Measurements from ENCODE around the gene SRSF12.
A peak's percentile ranks its signal among the peaks of the same experiment; 100 is the strongest.

SRSF12 gene

DNA sequence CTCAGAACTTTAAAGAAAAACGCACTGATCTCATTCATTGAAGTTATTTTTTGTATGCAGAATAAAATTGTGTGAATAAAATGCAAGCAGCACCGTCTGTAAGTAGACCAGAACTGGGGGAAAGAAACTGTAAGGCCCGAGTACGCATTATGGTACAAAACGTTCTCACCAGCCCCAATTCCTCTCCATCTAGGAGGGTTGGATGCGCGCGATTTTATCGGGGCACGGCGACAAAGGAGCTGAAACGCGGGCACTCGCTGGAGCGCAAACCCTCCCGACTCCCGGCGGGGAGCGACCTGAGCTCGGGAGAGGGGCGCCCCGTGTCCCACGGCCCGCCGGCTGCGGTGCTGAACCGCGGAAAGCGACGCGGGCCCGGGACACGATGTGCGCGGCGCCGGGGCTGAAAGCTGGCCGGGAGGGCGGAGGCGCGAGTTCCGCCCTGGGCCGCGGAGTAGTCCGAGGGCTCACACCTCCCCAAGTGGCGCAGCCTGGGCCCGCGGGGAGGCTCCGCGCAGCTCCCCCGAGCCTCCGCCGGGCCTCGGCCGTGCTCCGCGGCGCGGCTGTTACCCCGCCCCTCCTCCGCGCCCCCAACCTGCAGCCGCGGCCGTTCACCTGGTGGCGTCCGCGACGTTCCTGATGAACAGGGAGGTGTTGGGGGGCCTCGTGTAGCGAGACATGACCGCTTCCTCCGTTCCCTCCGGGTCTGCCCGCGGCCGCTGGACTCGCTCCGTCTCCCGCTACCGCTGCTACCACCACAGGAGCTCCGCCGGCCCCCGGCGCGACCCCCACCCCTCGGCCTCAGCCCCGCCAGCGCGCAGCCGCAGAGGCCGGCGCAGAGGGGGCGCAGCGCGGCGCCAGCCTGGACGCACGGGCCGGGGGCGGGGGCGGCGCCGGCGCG lies at the start of gene SRSF12:
Gene SRSF12, minus strand, starts transcription at position 861 of the 898 bp plus-strand sequence. Its CDS starts 184 bp downstream, at position 677.
- DNase-seq: peak; percentile 71

DNA sequence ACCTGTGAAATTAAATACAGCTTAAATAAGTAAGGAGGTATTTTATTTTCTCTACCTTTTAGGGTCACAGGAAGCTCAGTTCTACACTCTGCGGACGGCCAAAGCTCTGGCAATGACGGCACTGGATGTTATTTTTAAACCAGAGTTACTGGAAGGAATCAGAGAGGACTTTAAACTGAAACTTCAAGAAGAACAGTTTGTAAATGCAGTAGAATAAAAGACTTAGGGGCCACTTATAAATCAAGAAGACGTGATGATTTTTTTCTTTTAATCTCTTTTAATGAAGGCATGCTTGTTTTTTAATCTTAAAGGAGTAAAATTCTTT lies 44.1 kb upstream of the SRSF12 start:
- DNase-seq: no peak

DNA sequence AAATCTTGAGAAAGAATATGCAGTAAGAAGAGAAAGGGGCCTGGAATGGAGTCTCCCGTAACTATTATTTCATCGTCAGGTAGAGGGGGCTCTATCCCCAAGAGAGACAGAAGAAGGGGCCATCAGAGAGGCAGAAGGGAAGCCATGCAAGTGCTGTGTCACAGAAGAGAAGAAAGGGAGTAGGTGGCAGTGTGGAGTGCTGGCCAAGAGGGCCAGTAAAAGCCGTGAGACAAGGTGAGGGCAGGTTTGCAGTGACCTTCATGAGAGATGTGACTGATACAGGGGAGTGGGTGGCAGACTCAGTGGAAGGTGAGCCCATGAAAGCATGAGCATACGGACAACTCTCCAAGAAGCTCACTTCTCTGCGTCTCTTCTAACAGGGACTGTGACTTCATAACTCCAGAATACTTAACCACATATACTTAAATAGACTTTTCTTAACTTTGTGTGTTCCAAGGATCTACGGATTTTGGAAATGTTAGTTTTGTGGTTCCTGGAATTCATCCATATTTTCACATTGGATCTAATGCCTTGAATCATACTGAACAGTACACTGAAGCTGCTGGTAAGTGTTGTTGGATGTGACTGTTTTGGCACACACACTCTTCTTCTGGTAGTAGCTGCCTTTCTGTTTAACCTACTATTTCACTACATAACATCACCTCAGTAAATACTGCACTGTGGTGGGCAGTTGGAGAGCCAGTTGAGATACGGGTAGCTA lies 43.6 kb upstream of the SRSF12 start:
- DNase-seq: no peak

DNA sequence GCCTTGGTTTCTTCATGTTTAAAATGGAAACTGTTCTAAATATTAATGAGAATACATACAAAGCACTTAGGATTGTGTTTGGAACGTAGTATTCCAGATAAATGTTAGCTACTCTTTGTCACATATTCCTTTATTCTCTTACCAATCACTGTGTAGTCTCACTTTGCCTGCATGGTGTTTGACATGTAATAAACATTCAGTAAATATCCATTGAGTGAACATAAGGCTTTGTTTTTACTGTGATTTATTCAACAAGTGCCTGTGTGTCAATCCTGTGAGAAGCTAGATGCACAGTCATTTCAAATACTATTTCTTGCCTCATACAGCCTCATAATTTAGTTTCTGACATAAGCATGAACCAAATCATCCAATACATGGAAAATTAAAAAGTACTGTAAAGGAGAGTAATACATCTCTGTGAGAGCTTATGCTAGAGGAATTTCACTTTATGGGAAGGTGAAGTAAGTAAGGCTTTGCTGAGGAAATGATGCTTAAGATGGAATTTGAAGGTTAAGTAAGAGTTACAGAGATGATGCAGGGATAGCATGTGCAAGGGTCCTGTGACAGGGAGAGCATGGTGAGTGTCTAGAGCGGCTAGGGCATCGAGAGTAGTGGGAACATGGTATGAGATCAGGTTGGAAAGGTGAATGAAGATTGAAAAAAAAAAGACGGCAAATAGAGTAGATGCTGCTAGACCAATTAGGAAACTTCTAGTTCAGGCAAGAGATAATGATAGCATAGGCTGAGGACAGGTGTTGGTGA lies 42.6 kb upstream of the SRSF12 start:
- no peak for DNase-seq

DNA sequence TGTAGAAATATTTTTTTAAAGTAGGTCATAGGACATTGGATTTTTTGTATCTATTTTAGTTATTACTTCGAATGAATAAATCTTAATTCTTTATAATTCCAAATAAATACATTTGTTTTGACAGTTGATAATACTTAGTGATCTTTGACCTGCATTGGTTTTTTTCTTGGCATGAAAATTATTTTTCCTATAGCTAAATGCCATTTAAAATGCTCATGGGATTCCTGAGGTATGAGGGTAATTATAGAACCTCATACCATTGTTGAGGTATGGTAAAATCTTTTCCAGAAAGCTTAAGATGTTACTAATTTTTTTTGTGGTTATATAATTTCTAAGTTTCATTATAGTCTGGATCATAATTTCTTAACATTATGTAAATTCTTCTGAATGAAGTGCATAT lies 36.3 kb upstream of the SRSF12 start:
- DNase-seq: no peak

DNA sequence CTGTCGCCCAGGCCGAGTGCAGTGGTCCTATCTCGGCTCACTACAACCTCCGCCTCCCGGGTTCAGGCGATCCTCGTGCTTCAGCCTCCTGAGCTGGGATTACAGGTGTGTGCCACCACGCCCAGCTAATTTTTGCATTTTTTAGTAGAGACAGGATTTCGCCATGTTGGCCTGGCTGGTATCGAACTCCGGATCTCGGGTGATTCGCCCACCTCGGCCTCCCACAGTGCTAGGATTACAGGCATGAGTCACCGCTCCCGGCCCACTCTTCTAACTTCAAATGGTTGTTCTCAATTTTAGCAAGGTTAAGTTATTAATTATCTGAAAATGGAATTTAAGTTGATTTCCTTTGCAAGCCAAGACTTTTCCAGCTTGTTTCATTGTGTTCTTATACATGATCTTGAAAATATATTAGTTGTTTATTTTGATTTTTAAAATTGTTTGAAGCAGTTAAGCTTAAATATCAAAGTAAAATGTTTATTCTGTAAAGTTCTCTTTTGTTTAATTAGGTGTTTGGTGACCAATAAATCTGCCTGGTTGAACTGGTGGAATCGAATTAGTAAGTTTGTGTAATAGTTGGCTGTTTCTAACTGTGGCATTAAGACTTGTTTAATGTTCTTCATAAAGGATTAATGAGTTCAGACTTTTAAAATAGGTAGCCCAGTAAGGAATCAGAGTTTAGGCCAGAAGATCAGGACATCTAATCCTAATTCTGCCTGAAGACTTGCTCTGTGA lies 30.3 kb upstream of the SRSF12 start:
- DNase-seq: peak; percentile 57

DNA sequence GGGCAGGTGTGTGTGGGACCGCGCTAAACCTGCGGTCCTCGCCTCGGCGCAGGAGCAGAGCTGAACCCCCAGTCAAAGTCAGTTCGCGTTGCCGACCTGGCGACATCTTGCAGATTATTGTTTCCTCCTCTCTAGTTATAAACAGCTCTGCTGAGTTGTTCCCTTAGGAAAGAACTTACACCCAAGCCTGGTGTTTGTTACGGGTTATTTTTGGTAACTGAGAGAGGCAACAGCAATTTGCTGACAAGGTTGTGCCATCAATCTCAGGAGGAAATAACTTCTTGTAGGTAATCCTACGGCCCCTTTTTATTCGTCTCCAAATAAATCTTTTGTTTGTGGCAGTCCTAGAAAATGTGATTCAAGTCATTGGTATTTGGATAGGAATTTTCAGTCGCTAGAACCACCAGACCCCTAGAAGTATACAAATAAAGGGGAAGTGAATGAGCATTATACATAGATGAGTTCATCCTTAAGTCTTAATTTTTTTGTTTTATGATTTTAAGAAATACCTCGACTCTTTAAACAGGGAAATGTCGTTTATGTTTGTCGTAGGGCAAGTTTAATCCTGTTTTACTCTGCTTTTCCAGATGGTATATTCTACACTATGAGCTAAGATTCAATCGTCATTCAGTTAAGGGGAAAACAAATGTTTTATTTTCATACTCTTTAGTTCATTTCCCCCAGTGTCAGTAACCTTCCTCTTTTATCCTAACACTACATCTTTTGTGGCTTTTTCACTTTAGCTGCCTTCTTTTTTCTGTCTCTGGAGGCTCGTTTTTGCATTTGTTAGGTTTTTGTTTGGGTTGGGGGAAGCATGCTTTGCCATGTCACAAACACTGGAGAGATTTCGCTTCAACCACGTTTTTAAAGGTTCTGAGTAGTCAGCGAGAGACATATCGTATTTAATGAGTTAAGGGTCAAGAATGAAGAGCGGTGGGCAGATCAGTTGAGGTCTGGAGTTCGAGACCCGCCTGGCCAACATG lies 29.1 kb upstream of the SRSF12 start:
- DNase-seq: peak; percentile 59

DNA sequence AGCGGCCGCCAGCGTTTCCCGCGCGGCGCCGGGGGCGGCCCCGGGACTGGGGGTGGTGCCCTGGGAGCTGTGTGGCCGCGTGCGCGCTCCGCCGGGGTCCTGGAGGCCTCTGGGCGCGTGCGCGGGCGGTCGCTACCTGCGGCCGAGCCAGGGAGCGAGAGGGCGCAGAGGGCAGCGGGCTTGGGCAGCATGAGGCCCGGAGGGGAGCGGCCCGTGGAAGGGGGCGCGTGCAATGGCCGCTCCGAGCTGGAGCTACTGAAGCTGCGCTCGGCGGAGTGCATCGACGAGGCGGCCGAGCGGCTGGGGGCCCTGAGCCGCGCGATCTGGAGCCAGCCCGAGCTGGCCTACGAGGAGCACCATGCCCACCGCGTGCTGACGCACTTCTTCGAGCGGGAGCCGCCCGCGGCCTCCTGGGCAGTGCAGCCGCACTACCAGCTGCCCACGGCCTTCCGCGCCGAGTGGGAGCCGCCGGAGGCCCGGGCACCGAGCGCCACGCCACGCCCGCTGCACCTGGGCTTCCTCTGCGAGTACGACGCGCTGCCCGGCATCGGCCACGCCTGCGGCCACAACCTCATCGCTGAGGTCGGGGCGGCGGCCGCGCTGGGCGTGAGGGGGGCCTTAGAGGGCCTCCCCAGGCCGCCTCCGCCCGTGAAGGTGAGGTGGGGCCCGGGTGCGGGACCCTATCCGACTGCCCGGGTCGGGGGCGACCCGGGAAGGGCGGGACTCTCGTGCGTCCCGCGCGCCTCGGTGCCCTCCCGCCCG lies 28.3 kb upstream of the SRSF12 start, which contains the start of gene PM20D2:
Gene PM20D2, plus strand, starts transcription at position 100 of the 762 bp plus-strand sequence. Its CDS starts 90 bp downstream, at position 190.
- DNase-seq: peak; percentile 79

DNA sequence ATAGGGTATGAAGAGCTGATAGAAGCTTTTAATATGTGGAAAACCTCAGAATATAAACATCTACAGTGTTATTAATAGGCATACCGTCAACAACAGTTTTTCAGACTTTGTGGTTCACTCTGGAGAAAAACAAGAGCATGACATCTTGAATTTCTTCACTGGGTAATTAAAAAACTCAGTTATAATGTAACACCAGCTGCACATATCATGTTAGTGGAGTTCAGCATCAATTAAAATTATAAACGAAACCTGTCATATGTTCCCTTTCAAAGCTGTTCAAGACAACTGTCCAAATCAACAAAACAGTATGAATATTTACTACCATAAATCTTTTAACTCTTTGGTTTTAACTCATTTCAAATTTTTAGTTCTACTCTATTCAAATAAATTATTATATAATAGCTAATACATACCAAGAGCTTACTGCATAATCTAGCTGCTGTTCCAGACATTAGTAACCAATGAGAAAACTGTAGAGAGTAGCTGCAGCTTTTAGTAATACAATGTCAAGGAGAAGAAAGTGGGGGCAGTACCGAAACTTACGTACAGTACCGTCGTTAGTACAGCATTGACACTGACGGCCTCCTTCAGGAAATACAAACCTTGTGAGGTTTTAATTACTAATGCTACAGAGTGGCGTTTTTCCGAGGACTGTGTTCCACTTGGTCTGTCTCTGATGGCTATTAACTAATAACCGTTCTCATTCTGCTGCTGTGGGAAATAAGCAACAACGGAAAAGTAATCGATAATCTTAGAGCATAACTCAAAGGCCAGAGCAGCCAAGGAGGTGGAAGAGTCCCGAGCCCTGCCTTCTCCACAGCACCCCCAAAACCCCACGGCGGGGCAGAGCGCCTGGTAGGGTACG lies 27.5 kb upstream of the SRSF12 start:
- DNase-seq: no peak

DNA sequence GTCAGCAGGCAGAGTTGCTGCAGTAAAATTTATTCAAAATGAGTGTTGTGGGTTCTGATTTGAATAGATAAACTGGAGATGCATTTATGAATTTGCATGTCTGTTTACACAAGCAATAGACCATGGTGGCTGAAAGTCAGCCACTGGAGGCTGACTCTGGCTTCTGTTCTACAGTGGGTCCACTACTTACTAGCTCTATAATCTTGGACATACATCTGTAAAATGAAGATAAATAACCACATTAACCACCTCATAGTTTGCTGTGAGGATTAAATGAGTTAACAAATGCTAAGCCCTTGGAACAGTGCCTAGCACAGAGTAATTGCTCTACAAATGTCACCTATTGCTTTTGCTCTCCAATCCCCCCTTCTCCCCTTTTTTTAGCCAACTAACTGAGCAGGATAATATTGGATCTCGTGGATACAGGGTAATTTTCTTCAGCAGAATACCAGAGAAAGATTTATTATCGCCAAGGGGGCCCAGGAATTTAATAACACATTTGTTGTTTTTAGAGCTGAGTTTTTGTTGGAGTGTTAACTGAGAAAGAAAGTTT lies 26.6 kb upstream of the SRSF12 start:
- DNase-seq: no peak

DNA sequence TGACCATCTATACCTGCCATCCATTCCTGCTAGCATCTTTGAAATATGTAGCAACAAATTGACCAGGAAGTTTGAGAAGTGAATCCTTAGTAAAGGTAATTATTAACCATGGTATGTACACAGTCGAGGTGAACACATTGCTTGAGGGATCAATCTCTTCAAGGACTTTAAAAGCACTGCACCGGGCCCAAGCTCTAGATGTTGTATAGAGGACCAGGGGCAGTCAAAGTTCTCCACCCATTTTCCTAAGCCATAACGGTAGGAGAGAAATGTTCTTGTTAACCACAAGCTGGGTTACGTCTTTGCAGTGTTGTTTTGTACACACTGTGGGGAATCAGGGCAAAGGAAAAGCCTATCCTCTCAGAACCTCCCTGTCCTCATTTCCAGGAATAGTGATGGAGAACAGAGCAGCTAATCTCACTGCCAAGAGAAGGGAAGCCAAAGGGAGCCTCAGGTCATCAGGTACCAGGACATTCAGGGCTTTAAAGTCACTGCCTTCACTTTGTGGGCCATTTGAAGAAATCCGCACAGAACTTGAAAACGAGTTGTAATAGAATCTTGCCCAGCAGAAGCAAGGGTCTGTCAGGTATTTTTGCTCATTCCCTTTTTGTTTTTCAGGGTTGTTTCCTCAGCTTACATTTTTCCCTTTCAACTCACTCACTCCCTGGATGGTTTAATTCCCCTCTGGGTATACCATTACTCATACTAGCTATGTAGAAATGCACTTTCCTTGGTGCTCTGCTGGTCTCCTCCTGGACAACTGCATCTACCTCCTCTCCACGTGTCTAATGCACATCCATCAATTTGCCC lies 22.7 kb upstream of the SRSF12 start:
- peak; percentile 59 for DNase-seq

DNA sequence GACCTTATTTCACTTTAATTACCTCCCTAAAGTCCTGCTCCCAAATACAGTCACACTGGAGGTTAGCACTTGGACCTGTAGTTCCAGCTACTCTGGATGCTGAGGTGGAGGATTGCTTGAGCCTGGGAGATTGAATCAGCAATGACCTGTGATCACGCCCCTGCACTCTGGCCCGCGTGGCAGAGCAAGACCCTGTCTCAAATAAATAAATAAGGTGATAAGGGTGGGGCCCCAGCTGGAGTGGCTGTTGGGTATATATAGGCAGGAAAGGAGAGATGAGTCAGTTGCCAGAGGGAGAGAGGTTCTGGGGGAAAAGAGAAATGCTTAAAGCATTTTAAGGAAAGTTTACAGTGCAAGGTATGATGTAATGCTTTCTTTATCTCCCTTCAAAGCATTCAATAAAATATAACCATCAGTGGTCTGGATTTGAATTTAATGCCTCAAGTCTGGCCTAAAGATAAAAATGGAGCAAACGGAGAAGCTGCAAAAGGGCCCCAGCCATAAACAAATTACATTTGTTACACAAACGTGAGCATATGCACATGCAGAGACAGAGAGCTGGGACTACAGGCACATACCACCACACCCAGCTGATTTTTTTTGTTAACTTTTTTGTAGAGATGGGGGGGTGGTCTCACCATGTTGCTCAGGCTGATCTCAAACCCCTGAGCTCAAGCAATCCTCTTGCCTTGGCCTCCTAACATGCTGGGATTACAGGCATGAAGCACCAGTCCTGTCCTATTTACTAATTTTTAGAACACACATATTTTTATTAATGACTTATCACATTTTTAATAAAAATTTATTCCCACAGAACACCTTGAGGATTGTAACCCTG lies 21.9 kb upstream of the SRSF12 start:
- peak; percentile 78 for DNase-seq

DNA sequence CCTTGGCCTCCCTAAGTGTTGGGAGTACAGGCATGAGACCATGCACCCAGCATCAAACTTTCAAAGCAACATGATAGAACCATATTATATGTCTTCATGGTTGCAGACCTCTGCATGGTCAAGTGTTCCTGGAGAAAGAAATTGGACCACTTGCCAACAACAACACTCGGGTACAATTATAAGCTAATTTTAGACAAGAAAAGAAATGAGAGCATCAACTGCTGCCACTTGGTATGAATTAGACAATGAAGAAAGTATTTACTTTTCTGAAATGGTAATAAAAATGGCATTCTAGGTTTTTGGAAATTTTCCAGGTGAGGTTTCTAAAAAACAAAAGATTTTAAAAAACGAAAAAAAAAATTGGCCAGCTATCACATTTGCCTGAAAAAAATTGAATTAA lies 20.3 kb upstream of the SRSF12 start:
- DNase-seq: no peak

DNA sequence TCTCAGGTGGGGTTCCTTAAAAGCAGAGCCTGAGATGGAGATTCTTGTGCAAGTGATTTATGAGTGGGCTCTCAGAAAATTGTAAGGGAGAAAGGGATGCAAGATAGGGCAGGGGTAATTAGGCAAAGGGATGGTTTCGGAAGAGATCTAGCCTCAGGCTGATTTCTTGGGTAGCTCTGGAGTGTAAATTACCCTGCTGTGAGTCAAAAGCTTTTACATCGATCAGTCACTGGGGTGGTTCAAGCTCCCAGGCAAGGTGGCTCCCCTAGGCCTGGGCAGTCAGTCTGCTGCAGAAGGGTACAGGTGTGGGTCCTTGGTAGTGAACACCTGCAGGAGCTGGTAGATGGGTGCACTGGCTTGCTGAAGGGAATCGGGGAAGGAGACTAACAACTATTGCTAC lies 16.9 kb upstream of the SRSF12 start:
- peak; percentile 85 for DNase-seq

DNA sequence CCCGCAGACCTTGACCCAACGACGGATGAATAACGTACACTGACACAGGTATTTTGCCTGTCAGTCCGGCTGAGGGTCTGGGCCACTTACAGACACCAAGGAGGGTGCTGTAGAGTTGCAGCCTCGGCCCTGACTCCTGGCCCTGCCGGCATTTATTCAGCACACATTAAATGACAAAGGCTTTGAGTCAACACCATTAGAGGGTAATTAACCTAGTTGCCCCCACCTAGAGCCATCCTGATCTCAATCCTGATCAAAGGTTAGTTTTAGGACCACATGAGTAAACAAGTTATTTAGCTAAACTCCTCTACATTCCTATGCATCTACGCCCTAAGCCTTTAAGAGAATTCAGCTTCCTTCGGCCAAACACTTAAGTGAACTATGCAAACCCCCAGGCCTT lies 16.1 kb upstream of the SRSF12 start:
- DNase-seq: peak; percentile 87

DNA sequence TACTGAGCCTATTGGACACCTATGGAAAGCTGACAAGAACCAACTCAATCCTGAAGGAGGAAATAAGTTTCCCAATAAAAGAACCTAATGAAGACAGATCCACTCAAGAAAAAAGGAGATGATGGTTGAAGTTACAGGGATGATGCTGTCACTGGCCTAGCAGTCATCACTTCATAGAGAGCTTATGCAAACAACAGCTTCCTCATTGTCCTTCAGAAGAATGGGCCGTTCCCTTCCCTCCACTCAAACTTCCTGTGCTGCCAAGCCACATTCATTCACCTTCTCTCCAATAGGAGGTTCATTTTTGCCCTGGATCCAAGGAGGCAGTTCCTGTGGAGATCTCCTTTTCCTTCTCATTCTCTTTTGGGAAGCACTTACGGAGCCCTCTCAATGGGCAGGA lies 14.2 kb upstream of the SRSF12 start:
- DNase-seq: no peak

DNA sequence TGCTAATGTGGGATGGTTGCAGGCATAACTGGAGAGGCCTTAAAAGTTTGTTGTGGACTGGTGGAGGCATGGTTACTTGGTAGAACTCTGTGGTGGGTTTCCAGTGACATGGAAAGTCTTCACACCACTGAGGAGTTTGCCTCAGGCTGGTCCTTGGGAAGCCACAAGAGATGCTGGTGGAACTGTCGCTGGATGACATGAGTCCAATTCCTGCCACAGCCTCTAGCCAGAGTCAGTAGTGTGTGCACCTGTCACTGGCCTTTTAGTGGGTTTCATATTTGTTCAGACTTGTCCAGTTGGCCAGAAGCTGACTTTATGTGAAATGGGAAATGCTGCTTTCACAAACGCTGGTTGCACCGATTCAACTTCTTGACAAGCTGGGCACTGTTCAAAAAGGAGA lies 13.7 kb upstream of the SRSF12 start:
- no peak for DNase-seq

Measured in islet precursor cell (in vitro differentiated cells).